Stimulated activated CD8-positive, alpha-beta memory T cell treated with anti-CD3 and anti-CD28 coated beads, Interleukin-7, amount 100 ng/mL, for 1 hour (primary cell): ENCODE data around the gene RASL10B.

Source experiments
- DNase-seq, 2 donors: peaks; one replicate each; pipeline ENCODE4 v3.0.0-alpha.2; 2020; ENCODE audit warnings: low read depth in 2 of 2

RASL10B gene

GRCh38 chr17:35717475-35717874 is 14.0 kb upstream of the RASL10B start:
- no peak for DNase-seq

- DNase-seq: no peak
Measured at GRCh38 chr17:35723735-35724134, 7.7 kb upstream of the RASL10B start.

GRCh38 chr17:35725058-35725457 is 6.4 kb upstream of the RASL10B start:
- DNase-seq: no peak

GRCh38 chr17:35725802-35726126 is 5.7 kb upstream of the RASL10B start:
- DNase-seq: no peak

GRCh38 chr17:35726127-35726952 is 5.1 kb upstream of the RASL10B start:
- DNase-seq: no peak

GRCh38 chr17:35726953-35727460 is 4.4 kb upstream of the RASL10B start:
- DNase-seq: no peak

GRCh38 chr17:35727635-35728034 is 3.8 kb upstream of the RASL10B start:
- no peak for DNase-seq

- no peak for DNase-seq
Measured at GRCh38 chr17:35728551-35728950, 2.9 kb upstream of the RASL10B start.

- no peak for DNase-seq
Measured at GRCh38 chr17:35729405-35729833, 2.0 kb upstream of the RASL10B start.

- no peak for DNase-seq
Measured at GRCh38 chr17:35730400-35731005, 936 bp upstream of the RASL10B start.

GRCh38 chr17:35731917-35732805 is 722 bp downstream of the RASL10B start:
- no peak for DNase-seq

GRCh38 chr17:35732806-35733136 is 1.3 kb downstream of the RASL10B start:
- no peak for DNase-seq

- no peak for DNase-seq
Measured at GRCh38 chr17:35733366-35733765, 1.9 kb downstream of the RASL10B start.

GRCh38 chr17:35734396-35734795 is 3.0 kb downstream of the RASL10B start:
- no peak for DNase-seq

- DNase-seq: no peak
Measured at GRCh38 chr17:35735036-35735805, 3.8 kb downstream of the RASL10B start.

GRCh38 chr17:35736236-35736635 is 4.8 kb downstream of the RASL10B start:
- DNase-seq: no peak

- no peak for DNase-seq
Measured at GRCh38 chr17:35738519-35739133, 7.2 kb downstream of the RASL10B start.

GRCh38 chr17:35740216-35740615 is 8.8 kb downstream of the RASL10B start:
- no peak for DNase-seq

- no peak for DNase-seq
Measured at GRCh38 chr17:35740997-35741931, 9.8 kb downstream of the RASL10B start.

- no peak for DNase-seq
Measured at GRCh38 chr17:35742496-35742895, 11.1 kb downstream of the RASL10B start.
